Thyroid gland (tissue), 4 donors: ENCODE measurements around the gene ACOT13.

Experiments used
- POLR2A ChIP-seq, 2 donors: fragments of 450-650 bp; IDR thresholded peaks; one replicate each; pipeline ENCODE4 v1.6.1; 2017; ENCODE audit warnings: antibody characterized with exemption in 2 of 2, mild to moderate bottlenecking in 2 of 2, moderate library complexity in 1 of 2
- TF ChIP-seq, protein P1 (sequence below), 6 experiments: fragments of 200-600 bp in 3 of 6; fragments of 450-650 bp in 3 of 6; sonication (generic) in 3 of 6; IDR thresholded peaks; one replicate each; pipeline ENCODE4 v1.5.1; 2016 to 2019; ENCODE audit warnings: antibody characterized with exemption in 6 of 6, mild to moderate bottlenecking in 2 of 6, inconsistent platforms in 1 of 6, moderate library complexity in 1 of 6

DNA sequence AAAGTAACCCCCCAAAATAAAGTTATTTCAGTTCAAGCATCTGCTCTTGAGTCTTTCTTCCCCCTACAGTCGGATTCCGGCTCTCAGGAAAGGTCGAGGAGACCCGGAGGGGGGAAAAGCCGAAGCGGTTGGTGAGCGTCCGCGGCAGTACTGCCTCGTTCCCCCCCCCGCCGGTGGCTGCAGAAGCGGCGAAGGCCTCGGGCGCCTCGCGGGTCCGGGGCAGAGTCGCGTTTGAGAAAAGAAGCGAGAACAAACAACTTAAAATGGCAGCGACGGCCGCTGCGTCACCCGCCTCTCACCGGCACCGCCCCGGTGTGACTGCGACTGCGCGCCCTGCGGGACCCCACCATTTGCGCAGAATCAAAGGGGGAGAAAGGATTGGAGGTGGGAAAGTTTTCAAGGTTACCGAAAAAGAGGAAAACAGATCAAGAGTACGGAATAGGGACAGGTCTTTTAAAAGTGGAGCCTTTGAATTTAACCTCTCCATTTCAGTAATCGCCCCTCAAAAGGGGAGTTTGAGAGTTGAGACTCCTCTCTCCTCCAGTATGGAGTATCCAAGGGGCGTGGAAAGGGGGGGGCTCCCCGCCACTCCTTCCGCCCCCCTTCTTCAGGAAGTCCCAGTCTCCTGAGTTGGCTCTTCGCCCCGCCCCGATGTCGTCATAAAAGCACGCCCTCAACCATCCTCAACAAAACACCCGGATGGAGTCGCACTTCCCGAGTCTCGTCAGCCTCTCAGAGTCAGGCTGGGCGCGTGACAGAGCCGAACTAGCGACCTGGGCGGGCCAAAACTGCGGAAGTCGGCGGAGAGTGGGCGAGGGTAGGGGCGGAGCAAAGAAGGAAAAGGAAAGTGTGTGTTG, 54.0 kb downstream of the ACOT13 start:
- TF ChIP-seq, protein P1, sequence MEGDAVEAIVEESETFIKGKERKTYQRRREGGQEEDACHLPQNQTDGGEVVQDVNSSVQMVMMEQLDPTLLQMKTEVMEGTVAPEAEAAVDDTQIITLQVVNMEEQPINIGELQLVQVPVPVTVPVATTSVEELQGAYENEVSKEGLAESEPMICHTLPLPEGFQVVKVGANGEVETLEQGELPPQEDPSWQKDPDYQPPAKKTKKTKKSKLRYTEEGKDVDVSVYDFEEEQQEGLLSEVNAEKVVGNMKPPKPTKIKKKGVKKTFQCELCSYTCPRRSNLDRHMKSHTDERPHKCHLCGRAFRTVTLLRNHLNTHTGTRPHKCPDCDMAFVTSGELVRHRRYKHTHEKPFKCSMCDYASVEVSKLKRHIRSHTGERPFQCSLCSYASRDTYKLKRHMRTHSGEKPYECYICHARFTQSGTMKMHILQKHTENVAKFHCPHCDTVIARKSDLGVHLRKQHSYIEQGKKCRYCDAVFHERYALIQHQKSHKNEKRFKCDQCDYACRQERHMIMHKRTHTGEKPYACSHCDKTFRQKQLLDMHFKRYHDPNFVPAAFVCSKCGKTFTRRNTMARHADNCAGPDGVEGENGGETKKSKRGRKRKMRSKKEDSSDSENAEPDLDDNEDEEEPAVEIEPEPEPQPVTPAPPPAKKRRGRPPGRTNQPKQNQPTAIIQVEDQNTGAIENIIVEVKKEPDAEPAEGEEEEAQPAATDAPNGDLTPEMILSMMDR (IDR thresholded peaks at IDR 0.05), result peak in 1 of 6 experiments; percentile 16
- TF ChIP-seq POLR2A (IDR thresholded peaks at IDR 0.05), result peak; percentile 97
